WTC11 (cell line): Measurements from ENCODE around the gene EBP. TPM values are rescaled to one million over a fixed set of nuclear protein-coding genes. Genes with fewer than 3 reads are reported as not detected.
"Not testable (repeated sequence)": the region's sequence is repeated elsewhere in the genome, so short reads cannot be mapped to it uniquely, and the experiment has no call there.

Experiments
- ATAC-seq: fragments of 200-7000 bp; cut with Tn5 transposase; 2 replicates; pipeline ENCODE4 v1.10.0; 2021; ENCODE audit warnings: mild to moderate bottlenecking, moderate library complexity
- CTCF ChIA-PET: fragments of 300-600 bp; sonication (Branson Sonifier 250); formaldehyde crosslinking; loops from one replicate; lab custom pipeline; 2021; ENCODE audit warnings: antibody characterized with exemption; lab: Charles Lee
- POLR2A ChIA-PET: fragments of 350-600 bp; sonication (Branson Sonifier 250); formaldehyde crosslinking; loops from one replicate; lab custom pipeline; 2021; ENCODE audit warnings: antibody characterized with exemption; lab: Charles Lee
- DNase-seq: peaks from one replicate; pipeline ENCODE4 v3.0.0; 2021; ENCODE audit warnings: low spot score
- H3K27ac Mint-ChIP-seq: 2 replicates; pipeline ENCODE4 v1.8.0; 2021; ENCODE audit warnings: mixed read lengths
- H3K27me3 Mint-ChIP-seq: 2 replicates; pipeline ENCODE4 v1.8.0; 2021; ENCODE audit warnings: low read depth, mild to moderate bottlenecking, moderate library complexity, mixed read lengths
- H3K36me3 Mint-ChIP-seq: 2 replicates; pipeline ENCODE4 v1.8.0; 2021; ENCODE audit warnings: mixed read lengths
- H3K4me1 Mint-ChIP-seq: 2 replicates; pipeline ENCODE4 v1.8.0; 2022; ENCODE audit warnings: mixed read lengths
- H3K4me3 Mint-ChIP-seq: 2 replicates; pipeline ENCODE4 v1.8.0; 2021; ENCODE audit warnings: mild to moderate bottlenecking, moderate library complexity, mixed read lengths
- H3K9me3 Mint-ChIP-seq: 2 replicates; pipeline ENCODE4 v1.8.0; 2021; ENCODE audit warnings: mixed read lengths
- CREB1 ChIP-seq: sonication (generic); formaldehyde crosslinking; IDR thresholded peaks from 2 replicates; pipeline ENCODE4 v1.8.0; 2023; ENCODE audit warnings: mild to moderate bottlenecking, missing genetic modification reagents
- CREM ChIP-seq: sonication (generic); formaldehyde crosslinking; IDR thresholded peaks from 2 replicates; pipeline ENCODE4 v1.8.1; 2022; ENCODE audit warnings: mild to moderate bottlenecking, missing genetic modification reagents, moderate library complexity
- ELF4 ChIP-seq: sonication (generic); formaldehyde crosslinking; IDR thresholded peaks from 2 replicates; pipeline ENCODE4 v1.8.1; 2022; ENCODE audit warnings: low read depth, mild to moderate bottlenecking, moderate library complexity, missing genetic modification reagents
- EMX1 ChIP-seq: fragments of 250-450 bp; sonication (Bioruptor Pico); IDR thresholded peaks from 2 replicates; pipeline ENCODE4 v1.8.0; 2021; ENCODE audit warnings: mild to moderate bottlenecking
- HMGA2 ChIP-seq: fragments of 250-450 bp; sonication (Bioruptor Pico); IDR thresholded peaks from 2 replicates; pipeline ENCODE4 v1.4.0; 2021; ENCODE audit warnings: mild to moderate bottlenecking, moderate library complexity
- IRF2 ChIP-seq: sonication (generic); formaldehyde crosslinking; IDR thresholded peaks from 2 replicates; pipeline ENCODE4 v1.8.0; 2022; ENCODE audit warnings: low read depth, missing genetic modification reagents, borderline replicate concordance
- JAZF1 ChIP-seq: fragments of 250-450 bp; sonication (Bioruptor Pico); IDR thresholded peaks from 2 replicates; pipeline ENCODE4 v1.9.0; 2021; ENCODE audit warnings: moderate library complexity, mild to moderate bottlenecking, inconsistent platforms
- NFATC4 ChIP-seq: fragments of 250-450 bp; sonication (Bioruptor Pico); IDR thresholded peaks from 2 replicates; pipeline ENCODE4 v1.9.0; 2021; ENCODE audit warnings: mild to moderate bottlenecking
- NR3C1 ChIP-seq: sonication (generic); formaldehyde crosslinking; conservative IDR thresholded peaks from 2 replicates; pipeline ENCODE4 v1.8.1; 2023; ENCODE audit warnings: low read depth, mild to moderate bottlenecking, missing genetic modification reagents
- RELA ChIP-seq: sonication (generic); formaldehyde crosslinking; IDR thresholded peaks from 2 replicates; pipeline ENCODE4 v1.8.1; 2022; ENCODE audit warnings: missing genetic modification reagents, mild to moderate bottlenecking, borderline replicate concordance
- RORB ChIP-seq: fragments of 250-450 bp; sonication (Bioruptor Pico); IDR thresholded peaks from 2 replicates; pipeline ENCODE4 v1.9.0; 2021; ENCODE audit warnings: mild to moderate bottlenecking
- TEAD1 ChIP-seq: sonication (generic); formaldehyde crosslinking; IDR thresholded peaks from 2 replicates; pipeline ENCODE4 v1.8.0; 2022; ENCODE audit warnings: mild to moderate bottlenecking, missing genetic modification reagents
- ZNF232 ChIP-seq: sonication (generic); formaldehyde crosslinking; IDR thresholded peaks from 2 replicates; pipeline ENCODE4 v1.8.0; 2022; ENCODE audit warnings: mild to moderate bottlenecking, missing genetic modification reagents
- ZNF423 ChIP-seq: fragments of 250-450 bp; sonication (Bioruptor Pico); IDR thresholded peaks from 2 replicates; pipeline ENCODE4 v2.1.2; 2022; ENCODE audit warnings: mild to moderate bottlenecking, moderate library complexity
- total RNA-seq: library from RNA; stranded (reverse); gene quantifications from 3 replicates; pipeline ENCODE4 v1.2.3, GENCODE V29; 2021
- TF ChIP-seq, protein P1 (sequence below): sonication (generic); formaldehyde crosslinking; conservative IDR thresholded peaks from 2 replicates; pipeline ENCODE4 v1.8.1; 2023; ENCODE audit warnings: mild to moderate bottlenecking, low read depth, missing genetic modification reagents, moderate library complexity
- TF ChIP-seq, protein P2 (sequence below): sonication (generic); formaldehyde crosslinking; conservative IDR thresholded peaks from 2 replicates; pipeline ENCODE4 v1.8.1; 2022; ENCODE audit warnings: mild to moderate bottlenecking, missing genetic modification reagents
- TF ChIP-seq, protein P3 (sequence below): fragments of 250-450 bp; sonication (Bioruptor Pico); IDR thresholded peaks from 2 replicates; pipeline ENCODE4 v1.9.0; 2021; ENCODE audit warnings: mild to moderate bottlenecking
- TF ChIP-seq, protein P4 (sequence below): fragments of 250-450 bp; sonication (Bioruptor Pico); IDR thresholded peaks from 2 replicates; pipeline ENCODE4 v1.8.0; 2021; ENCODE audit warnings: mild to moderate bottlenecking
- TF ChIP-seq, protein P5 (sequence below): sonication (generic); formaldehyde crosslinking; IDR thresholded peaks from 2 replicates; pipeline ENCODE4 v1.8.0; 2022; ENCODE audit warnings: mild to moderate bottlenecking, missing genetic modification reagents

The EBP gene
- total RNA-seq, 1 experiment from 2014 or later, result 129 TPM

DNA sequence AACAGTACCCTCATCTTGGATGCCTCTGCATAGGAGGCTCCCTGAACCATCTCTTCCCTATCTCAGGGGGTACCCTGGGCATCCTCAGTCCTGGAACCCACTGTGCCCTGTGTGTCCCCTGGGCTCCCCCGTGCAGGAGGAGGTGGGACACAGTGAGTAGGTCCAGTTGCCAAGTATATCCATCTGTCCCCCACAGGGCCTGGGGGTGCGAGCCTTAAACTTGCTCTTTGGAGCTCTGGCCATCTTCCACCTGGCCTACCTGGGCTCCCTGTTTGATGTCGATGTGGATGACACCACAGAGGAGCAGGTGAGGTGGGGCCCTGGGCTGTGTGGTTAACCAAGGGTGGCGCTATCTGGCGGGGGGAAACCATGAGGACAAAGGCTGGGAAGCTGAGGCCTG is 4.6 kb upstream of the EBP start (continued):
- no peak for TF ChIP-seq JAZF1 (CRISPR knock-in tag)
- TF ChIP-seq HMGA2 (CRISPR knock-in tag), result no peak
- no peak for TF ChIP-seq CREB1 (CRISPR knock-in tag)
- no peak for TF ChIP-seq CREM (CRISPR knock-in tag)
- TF ChIP-seq TEAD1 (CRISPR knock-in tag), result no peak
- no peak for TF ChIP-seq ZNF423 (CRISPR knock-in tag)
- TF ChIP-seq, protein P1, sequence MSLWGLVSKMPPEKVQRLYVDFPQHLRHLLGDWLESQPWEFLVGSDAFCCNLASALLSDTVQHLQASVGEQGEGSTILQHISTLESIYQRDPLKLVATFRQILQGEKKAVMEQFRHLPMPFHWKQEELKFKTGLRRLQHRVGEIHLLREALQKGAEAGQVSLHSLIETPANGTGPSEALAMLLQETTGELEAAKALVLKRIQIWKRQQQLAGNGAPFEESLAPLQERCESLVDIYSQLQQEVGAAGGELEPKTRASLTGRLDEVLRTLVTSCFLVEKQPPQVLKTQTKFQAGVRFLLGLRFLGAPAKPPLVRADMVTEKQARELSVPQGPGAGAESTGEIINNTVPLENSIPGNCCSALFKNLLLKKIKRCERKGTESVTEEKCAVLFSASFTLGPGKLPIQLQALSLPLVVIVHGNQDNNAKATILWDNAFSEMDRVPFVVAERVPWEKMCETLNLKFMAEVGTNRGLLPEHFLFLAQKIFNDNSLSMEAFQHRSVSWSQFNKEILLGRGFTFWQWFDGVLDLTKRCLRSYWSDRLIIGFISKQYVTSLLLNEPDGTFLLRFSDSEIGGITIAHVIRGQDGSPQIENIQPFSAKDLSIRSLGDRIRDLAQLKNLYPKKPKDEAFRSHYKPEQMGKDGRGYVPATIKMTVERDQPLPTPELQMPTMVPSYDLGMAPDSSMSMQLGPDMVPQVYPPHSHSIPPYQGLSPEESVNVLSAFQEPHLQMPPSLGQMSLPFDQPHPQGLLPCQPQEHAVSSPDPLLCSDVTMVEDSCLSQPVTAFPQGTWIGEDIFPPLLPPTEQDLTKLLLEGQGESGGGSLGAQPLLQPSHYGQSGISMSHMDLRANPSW (CRISPR knock-in tag), result no peak
- TF ChIP-seq, protein P2, sequence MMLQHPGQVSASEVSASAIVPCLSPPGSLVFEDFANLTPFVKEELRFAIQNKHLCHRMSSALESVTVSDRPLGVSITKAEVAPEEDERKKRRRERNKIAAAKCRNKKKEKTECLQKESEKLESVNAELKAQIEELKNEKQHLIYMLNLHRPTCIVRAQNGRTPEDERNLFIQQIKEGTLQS, result no peak

DNA sequence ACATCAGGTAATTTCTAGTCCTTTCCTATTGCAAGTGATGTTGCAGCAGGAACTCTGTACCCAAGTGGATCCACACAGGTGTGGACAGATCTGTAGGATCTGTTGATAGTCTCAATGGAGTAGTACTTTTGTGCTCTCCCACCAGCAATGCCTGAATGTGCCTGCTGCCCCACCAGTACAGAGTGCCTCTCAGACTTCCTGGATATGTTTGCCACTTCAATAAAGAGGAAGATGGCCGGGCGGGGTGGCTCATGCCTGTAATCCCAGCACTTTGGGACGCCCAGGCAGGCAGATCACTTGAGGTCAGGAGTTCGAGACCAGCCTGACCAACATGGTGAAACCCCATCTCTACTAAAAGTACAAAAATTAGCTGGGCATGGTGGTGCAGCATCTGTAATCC is 2.1 kb upstream of the EBP start:
- H3K9me3 Mint-ChIP-seq, H3K36me3 Mint-ChIP-seq, CTCF ChIA-PET, ATAC-seq, DNase-seq, H3K4me3 Mint-ChIP-seq, H3K27me3 Mint-ChIP-seq, H3K27ac Mint-ChIP-seq, POLR2A ChIA-PET: not testable (repeated sequence)
- peaks cover 11% of the 10 kb centered on the region for H3K4me1 Mint-ChIP-seq

DNA sequence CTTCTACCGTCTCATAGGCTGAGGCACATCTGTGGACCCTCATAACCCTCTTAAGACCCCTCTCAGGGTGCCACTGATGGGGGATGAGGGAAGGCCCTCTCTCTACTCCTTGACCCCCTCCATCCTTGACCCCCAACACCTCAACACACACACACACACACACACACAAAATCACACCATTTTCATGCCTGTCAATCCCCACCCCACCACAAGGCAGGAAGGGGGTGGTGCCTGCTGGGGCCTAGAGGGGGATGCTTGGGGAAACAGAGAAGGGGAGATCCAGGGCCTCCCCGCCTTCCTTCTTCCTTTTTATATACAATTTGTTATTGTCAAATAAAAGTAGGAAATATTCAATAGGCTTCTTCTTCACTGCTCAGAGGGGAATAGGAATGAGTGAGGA is 1.2 kb upstream of the EBP start:
- H3K27ac Mint-ChIP-seq, result peak overlapping the region; percentile 97
- no peak for DNase-seq
- H3K27me3 Mint-ChIP-seq, result no peaks in the 10 kb centered on the region
- H3K9me3 Mint-ChIP-seq, result no peaks in the 10 kb centered on the region
- ChIA-PET CTCF (interaction anchor here (0.6 kb wide), 1 partner anchor 412 kb away, joined by 3 read pairs; no protein-coding TSS in a partner anchor), POLR2A (no interaction called here)
- no peak for TF ChIP-seq NFATC4 (CRISPR knock-in tag)
- no peak for TF ChIP-seq ZNF232 (CRISPR knock-in tag)
- TF ChIP-seq, protein P2, result no peak
- TF ChIP-seq, protein P3, sequence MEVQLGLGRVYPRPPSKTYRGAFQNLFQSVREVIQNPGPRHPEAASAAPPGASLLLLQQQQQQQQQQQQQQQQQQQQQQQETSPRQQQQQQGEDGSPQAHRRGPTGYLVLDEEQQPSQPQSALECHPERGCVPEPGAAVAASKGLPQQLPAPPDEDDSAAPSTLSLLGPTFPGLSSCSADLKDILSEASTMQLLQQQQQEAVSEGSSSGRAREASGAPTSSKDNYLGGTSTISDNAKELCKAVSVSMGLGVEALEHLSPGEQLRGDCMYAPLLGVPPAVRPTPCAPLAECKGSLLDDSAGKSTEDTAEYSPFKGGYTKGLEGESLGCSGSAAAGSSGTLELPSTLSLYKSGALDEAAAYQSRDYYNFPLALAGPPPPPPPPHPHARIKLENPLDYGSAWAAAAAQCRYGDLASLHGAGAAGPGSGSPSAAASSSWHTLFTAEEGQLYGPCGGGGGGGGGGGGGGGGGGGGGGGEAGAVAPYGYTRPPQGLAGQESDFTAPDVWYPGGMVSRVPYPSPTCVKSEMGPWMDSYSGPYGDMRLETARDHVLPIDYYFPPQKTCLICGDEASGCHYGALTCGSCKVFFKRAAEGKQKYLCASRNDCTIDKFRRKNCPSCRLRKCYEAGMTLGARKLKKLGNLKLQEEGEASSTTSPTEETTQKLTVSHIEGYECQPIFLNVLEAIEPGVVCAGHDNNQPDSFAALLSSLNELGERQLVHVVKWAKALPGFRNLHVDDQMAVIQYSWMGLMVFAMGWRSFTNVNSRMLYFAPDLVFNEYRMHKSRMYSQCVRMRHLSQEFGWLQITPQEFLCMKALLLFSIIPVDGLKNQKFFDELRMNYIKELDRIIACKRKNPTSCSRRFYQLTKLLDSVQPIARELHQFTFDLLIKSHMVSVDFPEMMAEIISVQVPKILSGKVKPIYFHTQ, result no peak
- TF ChIP-seq, protein P4, sequence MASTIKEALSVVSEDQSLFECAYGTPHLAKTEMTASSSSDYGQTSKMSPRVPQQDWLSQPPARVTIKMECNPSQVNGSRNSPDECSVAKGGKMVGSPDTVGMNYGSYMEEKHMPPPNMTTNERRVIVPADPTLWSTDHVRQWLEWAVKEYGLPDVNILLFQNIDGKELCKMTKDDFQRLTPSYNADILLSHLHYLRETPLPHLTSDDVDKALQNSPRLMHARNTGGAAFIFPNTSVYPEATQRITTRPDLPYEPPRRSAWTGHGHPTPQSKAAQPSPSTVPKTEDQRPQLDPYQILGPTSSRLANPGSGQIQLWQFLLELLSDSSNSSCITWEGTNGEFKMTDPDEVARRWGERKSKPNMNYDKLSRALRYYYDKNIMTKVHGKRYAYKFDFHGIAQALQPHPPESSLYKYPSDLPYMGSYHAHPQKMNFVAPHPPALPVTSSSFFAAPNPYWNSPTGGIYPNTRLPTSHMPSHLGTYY (CRISPR knock-in tag), result no peak
- TF ChIP-seq, protein P5, sequence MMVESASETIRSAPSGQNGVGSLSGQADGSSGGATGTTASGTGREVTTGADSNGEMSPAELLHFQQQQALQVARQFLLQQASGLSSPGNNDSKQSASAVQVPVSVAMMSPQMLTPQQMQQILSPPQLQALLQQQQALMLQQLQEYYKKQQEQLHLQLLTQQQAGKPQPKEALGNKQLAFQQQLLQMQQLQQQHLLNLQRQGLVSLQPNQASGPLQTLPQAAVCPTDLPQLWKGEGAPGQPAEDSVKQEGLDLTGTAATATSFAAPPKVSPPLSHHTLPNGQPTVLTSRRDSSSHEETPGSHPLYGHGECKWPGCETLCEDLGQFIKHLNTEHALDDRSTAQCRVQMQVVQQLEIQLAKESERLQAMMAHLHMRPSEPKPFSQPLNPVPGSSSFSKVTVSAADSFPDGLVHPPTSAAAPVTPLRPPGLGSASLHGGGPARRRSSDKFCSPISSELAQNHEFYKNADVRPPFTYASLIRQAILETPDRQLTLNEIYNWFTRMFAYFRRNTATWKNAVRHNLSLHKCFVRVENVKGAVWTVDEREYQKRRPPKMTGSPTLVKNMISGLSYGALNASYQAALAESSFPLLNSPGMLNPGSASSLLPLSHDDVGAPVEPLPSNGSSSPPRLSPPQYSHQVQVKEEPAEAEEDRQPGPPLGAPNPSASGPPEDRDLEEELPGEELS (CRISPR knock-in tag), result no peak
- TF ChIP-seq RELA (CRISPR knock-in tag), result no peak
- TF ChIP-seq RORB (CRISPR knock-in tag), result no peak
- no peak for TF ChIP-seq EMX1
- TF ChIP-seq ELF4 (CRISPR knock-in tag), result no peak
- TF ChIP-seq JAZF1 (CRISPR knock-in tag), result no peak
- no peak for TF ChIP-seq NR3C1 (CRISPR knock-in tag)
- no peak for TF ChIP-seq IRF2
- no peak for ATAC-seq
- H3K4me1 Mint-ChIP-seq, result peaks cover 11% of the 10 kb centered on the region
- H3K36me3 Mint-ChIP-seq, result peaks cover 10% of the 10 kb centered on the region
- H3K4me3 Mint-ChIP-seq, result peak overlapping the region; percentile 82
